CD14-positive monocyte (primary cell): Measurements from ENCODE around the gene PTPRE. TPM values are rescaled to one million over a fixed set of nuclear protein-coding genes. Genes with fewer than 3 reads are reported as not detected.

ENCODE experiments used
- DNase-seq, 3 donors: peaks; one replicate each; pipeline ENCODE4 v3.0.0-alpha.2; 2011 to 2022
- H2AFZ ChIP-seq: 2 replicates; pipeline ENCODE4 v1.6.0; 2012; ENCODE audit warnings: mild to moderate bottlenecking, low read depth, low read length, inconsistent platforms; ENCODE audit not compliant: insufficient read depth, poor library complexity, severe bottlenecking
- H3K27ac ChIP-seq, 2 donors: 1 replicate in 1 of 2; 2 replicates in 1 of 2; pipeline ENCODE4 v1.5.1; 2012 to 2013; ENCODE audit warnings: low read length in 2 of 2, control low read depth in 1 of 2, inconsistent platforms in 1 of 2, low read depth in 1 of 2, mild to moderate bottlenecking in 1 of 2
- H3K27me3 ChIP-seq, 2 donors: one replicate each; pipeline versions ENCODE4 v1.6.0 to v1.6.1; 2011 to 2013; ENCODE audit warnings: low read length in 2 of 2; ENCODE audit not compliant: control insufficient read depth in 2 of 2, insufficient read depth in 2 of 2
- H3K36me3 ChIP-seq, 2 donors: replicated peaks in 1 of 2; 1 replicate in 1 of 2; 2 replicates in 1 of 2; pipeline versions ENCODE4 v1.5.1 to v1.6.1; 2012 to 2013; ENCODE audit warnings: low read length in 2 of 2, control low read depth in 1 of 2, inconsistent platforms in 1 of 2, mild to moderate bottlenecking in 1 of 2; ENCODE audit not compliant: insufficient read depth in 2 of 2, control insufficient read depth in 1 of 2
- H3K4me1 ChIP-seq, 2 donors: 1 replicate in 1 of 2; 2 replicates in 1 of 2; pipeline versions ENCODE4 v1.5.1 to v1.6.1; 2012 to 2013; ENCODE audit warnings: low read length in 2 of 2, control low read depth in 1 of 2, inconsistent platforms in 1 of 2, mild to moderate bottlenecking in 1 of 2, moderate library complexity in 1 of 2; ENCODE audit not compliant: insufficient read depth in 2 of 2, control insufficient read depth in 1 of 2
- H3K4me2 ChIP-seq: replicated peaks from 2 replicates; pipeline ENCODE3; 2012; ENCODE audit warnings: low read length, moderate library complexity, mild to moderate bottlenecking; ENCODE audit not compliant: poor library complexity, severe bottlenecking; ENCODE audit errors: extremely low read depth
- H3K4me3 ChIP-seq, 3 experiments: fragments of 200-600 bp in 1 of 3; sonication (generic) in 1 of 3; replicated peaks in 1 of 3; 1 replicate in 2 of 3; 2 replicates in 1 of 3; pipeline ENCODE4 v1.5.1; 2011 to 2013; ENCODE audit warnings: low read length in 3 of 3, mild to moderate bottlenecking in 3 of 3, control low read depth in 2 of 3, low read depth in 2 of 3, inconsistent platforms in 1 of 3, moderate library complexity in 1 of 3
- H3K79me2 ChIP-seq: 2 replicates; pipeline ENCODE4 v1.6.0; 2012; ENCODE audit warnings: mild to moderate bottlenecking, control low read depth, inconsistent platforms, low read length, moderate library complexity; ENCODE audit not compliant: insufficient read depth
- H3K9ac ChIP-seq: 2 replicates; pipeline ENCODE4 v1.6.0; 2017; ENCODE audit warnings: low read length, mild to moderate bottlenecking; ENCODE audit not compliant: insufficient read depth, poor library complexity, severe bottlenecking
- H3K9me3 ChIP-seq, 2 donors: replicated peaks in 1 of 2; 1 replicate in 1 of 2; 2 replicates in 1 of 2; pipeline versions ENCODE4 v1.5.1 to v1.6.1; 2012 to 2013; ENCODE audit warnings: low read length in 2 of 2, control low read depth in 1 of 2; ENCODE audit not compliant: control insufficient read depth in 1 of 2, insufficient read depth in 1 of 2
- H4K20me1 ChIP-seq: 2 replicates; pipeline ENCODE4 v1.6.0; 2012; ENCODE audit warnings: mild to moderate bottlenecking, low read length, control low read depth, moderate library complexity; ENCODE audit not compliant: insufficient read depth
- H3K27ac Mint-ChIP-seq, 7 donors: one replicate each; pipeline ENCODE4 v1.8.0; 2020; ENCODE audit warnings: mild to moderate bottlenecking in 7 of 7, mixed read lengths in 7 of 7, moderate library complexity in 6 of 7, inconsistent platforms in 2 of 7
- H3K27me3 Mint-ChIP-seq, 3 donors: one replicate each; pipeline ENCODE4 v1.8.0; 2021 to 2022; ENCODE audit warnings: low read depth in 3 of 3, mild to moderate bottlenecking in 3 of 3, mixed read lengths in 3 of 3, moderate library complexity in 3 of 3, inconsistent platforms in 1 of 3
- H3K36me3 Mint-ChIP-seq, 2 donors: one replicate each; pipeline ENCODE4 v1.8.0; 2020; ENCODE audit warnings: mixed read lengths in 2 of 2, inconsistent platforms in 1 of 2, mild to moderate bottlenecking in 1 of 2
- H3K4me1 Mint-ChIP-seq: one replicate; pipeline ENCODE4 v1.8.0; 2020; ENCODE audit warnings: mild to moderate bottlenecking, mixed read lengths
- H3K4me3 Mint-ChIP-seq, 2 donors: one replicate each; pipeline ENCODE4 v1.8.0; 2020; ENCODE audit warnings: mild to moderate bottlenecking in 2 of 2, mixed read lengths in 2 of 2, moderate library complexity in 1 of 2
- H3K9me3 Mint-ChIP-seq, 7 donors: one replicate each; pipeline ENCODE4 v1.8.0; 2020 to 2022; ENCODE audit warnings: mixed read lengths in 7 of 7, mild to moderate bottlenecking in 6 of 7, moderate library complexity in 6 of 7, inconsistent platforms in 2 of 7
- WGBS: methylation state at CpG from one replicate; pipeline ENCODE4 v1.1.5; 2013; ENCODE audit warnings: missing lambda C conversion rate; ENCODE audit not compliant: insufficient coverage; 5-methylcytosine and 5-hydroxymethylcytosine counted together
- intact Hi-C, 2 donors: fragments of 100-400 bp; cut with micrococcal nuclease; formaldehyde crosslinking; loops; one replicate each; pipeline versions ENCODE4 v1.15.0 to v1.15.1; 2023
- polyA plus RNA-seq, 3 donors: library from polyadenylated mRNA; depleted of rRNA in 1 of 3; unstranded in 2 of 3; stranded (reverse) in 1 of 3; fragments of 300-500 nt in 2 of 3; fragments of >200 nt in 1 of 3; fragmentation: Illumina TruSeq in 2 of 3; gene quantifications; 1 replicate in 2 of 3; 2 replicates in 1 of 3; pipeline ENCODE4 v1.2.3, GENCODE V29; 2012 to 2021
- TF ChIP-seq, protein P1 (sequence below): fragments of 200-600 bp; IDR thresholded peaks from one replicate; pipeline ENCODE4 v1.8.0; 2022; ENCODE audit warnings: antibody characterized with exemption, mild to moderate bottlenecking

Gene PTPRE
- polyA plus RNA-seq, 3 donors, result 95.2 to 271 (median 125) TPM

DNA sequence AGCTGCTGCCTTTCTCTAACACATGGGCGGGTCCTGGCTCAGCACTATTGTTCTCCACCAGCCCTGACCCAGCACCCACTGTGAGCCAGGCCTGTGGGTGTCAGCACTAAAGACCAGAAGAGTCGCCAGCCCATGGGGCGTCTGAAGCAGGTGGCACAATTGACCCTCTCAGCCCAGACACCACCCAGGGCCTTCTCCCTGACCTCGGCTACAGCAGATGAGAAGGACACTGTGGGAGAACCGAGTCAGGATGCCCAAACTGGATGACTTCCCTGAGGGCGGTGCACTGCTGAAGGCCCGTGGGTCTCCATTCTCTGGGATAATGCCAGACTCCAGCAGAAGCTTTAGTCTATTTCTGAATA lies 122.4 kb downstream of the PTPRE start:
- peaks cover 4% of the 10 kb centered on the region for H3K79me2 ChIP-seq
- Mint-ChIP-seq H3K9me3 (no peaks in the 10 kb centered on the region), H3K27me3 (peaks cover 0 to 5% (median 0%) of the 10 kb centered on the region in 3 donors), H3K27ac (no peak overlapping the region), H3K36me3 (peaks cover 30 to 42% of the 10 kb centered on the region in 2 donors), H3K4me3 (no peak overlapping the region), H3K4me1 (peaks cover 5% of the 10 kb centered on the region)
- no peaks in the 10 kb centered on the region for H3K4me1 ChIP-seq
- H3K9ac ChIP-seq, result no peak overlapping the region
- H3K9me3 ChIP-seq, result no peaks in the 10 kb centered on the region
- intact Hi-C loops, result no loop called here
- H3K4me3 ChIP-seq, result no peak overlapping the region
- peaks cover 85% of the 10 kb centered on the region for H4K20me1 ChIP-seq
- no peak overlapping the region for H2AFZ ChIP-seq
- no peaks in the 10 kb centered on the region for H3K27me3 ChIP-seq
- peaks cover 14 to 38% of the 10 kb centered on the region in 2 donors for H3K36me3 ChIP-seq
- no peak for DNase-seq
- no peak overlapping the region for H3K27ac ChIP-seq
- WGBS, result 96% methylated on average over 7 of the region's 7 CpGs
- no peak overlapping the region for H3K4me2 ChIP-seq
- TF ChIP-seq, protein P1, sequence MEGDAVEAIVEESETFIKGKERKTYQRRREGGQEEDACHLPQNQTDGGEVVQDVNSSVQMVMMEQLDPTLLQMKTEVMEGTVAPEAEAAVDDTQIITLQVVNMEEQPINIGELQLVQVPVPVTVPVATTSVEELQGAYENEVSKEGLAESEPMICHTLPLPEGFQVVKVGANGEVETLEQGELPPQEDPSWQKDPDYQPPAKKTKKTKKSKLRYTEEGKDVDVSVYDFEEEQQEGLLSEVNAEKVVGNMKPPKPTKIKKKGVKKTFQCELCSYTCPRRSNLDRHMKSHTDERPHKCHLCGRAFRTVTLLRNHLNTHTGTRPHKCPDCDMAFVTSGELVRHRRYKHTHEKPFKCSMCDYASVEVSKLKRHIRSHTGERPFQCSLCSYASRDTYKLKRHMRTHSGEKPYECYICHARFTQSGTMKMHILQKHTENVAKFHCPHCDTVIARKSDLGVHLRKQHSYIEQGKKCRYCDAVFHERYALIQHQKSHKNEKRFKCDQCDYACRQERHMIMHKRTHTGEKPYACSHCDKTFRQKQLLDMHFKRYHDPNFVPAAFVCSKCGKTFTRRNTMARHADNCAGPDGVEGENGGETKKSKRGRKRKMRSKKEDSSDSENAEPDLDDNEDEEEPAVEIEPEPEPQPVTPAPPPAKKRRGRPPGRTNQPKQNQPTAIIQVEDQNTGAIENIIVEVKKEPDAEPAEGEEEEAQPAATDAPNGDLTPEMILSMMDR, result no peak

DNA sequence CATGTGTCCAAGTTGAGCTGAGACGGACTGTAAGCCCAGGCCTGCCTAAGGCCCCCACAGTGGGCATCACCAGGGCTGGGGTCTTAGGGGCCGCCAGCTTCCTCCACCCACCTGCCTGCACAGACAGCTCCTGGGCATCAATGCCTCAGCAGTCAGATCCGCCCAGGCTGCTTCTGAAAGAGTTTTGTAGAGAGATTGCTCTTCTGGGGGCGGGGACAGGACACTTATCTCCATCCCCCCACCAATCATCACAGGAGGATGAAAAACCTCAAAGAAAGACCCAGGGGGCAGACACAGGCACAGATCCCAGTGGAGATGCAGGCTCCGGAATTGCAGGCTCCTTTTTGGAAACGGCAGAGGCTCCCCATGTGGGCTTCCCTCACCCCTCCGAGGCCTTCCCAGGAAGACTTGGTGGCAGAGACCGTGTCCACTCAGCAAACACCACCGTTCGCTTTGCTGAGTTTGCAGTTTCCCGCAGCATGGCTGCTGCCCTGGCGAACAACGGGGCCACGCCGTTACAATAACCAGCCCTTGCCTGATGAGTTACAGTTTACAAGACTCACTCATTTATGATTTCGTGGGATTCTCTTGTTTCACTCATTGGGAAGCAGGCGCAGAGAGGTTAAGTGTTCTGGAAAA lies 122.9 kb downstream of the PTPRE start:
- H3K4me3 ChIP-seq, result no peak overlapping the region
- no peak overlapping the region for H3K9ac ChIP-seq
- Mint-ChIP-seq H3K4me3 (no peak overlapping the region), H3K27me3 (peaks cover 0 to 5% (median 0%) of the 10 kb centered on the region in 3 donors), H3K36me3 (peaks cover 30 to 44% of the 10 kb centered on the region in 2 donors), H3K4me1 (peaks cover 5% of the 10 kb centered on the region), H3K9me3 (no peaks in the 10 kb centered on the region), H3K27ac (no peak overlapping the region)
- no peaks in the 10 kb centered on the region for H3K9me3 ChIP-seq
- peaks cover 14 to 38% of the 10 kb centered on the region in 2 donors for H3K36me3 ChIP-seq
- DNase-seq, result no peak
- no peaks in the 10 kb centered on the region for H3K79me2 ChIP-seq
- 97% methylated on average over 16 of the region's 17 CpGs for WGBS
- no peak overlapping the region for H3K27ac ChIP-seq
- peaks cover 82% of the 10 kb centered on the region for H4K20me1 ChIP-seq
- H3K4me1 ChIP-seq, result no peaks in the 10 kb centered on the region
- intact Hi-C loops, result no loop called here
- no peaks in the 10 kb centered on the region for H3K27me3 ChIP-seq
- no peak overlapping the region for H2AFZ ChIP-seq
- no peak overlapping the region for H3K4me2 ChIP-seq
- TF ChIP-seq, protein P1, result no peak
